HepG2 (cell line): ENCODE data around the gene PRPSAP1. TPM values are rescaled to one million over a fixed set of nuclear protein-coding genes. Genes with fewer than 3 reads are reported as not detected.
A peak's percentile ranks its signal among the peaks of the same experiment; 100 is the strongest.

Source experiments
- KDM2A ChIP-seq: sonication (generic); formaldehyde crosslinking; IDR thresholded peaks from 2 replicates; pipeline ENCODE4 v1.4.0; 2020; ENCODE audit warnings: low read depth, missing genetic modification reagents, borderline replicate concordance
- MBNL3 ChIP-seq: fragments of 250-450 bp; sonication (Bioruptor Pico); conservative IDR thresholded peaks from 2 replicates; pipeline ENCODE4 v1.8.0; 2022; ENCODE audit warnings: mild to moderate bottlenecking, inconsistent platforms
- NR0B2 ChIP-seq: sonication (generic); formaldehyde crosslinking; IDR thresholded peaks from 2 replicates; pipeline ENCODE4 v1.4.0; 2020; ENCODE audit warnings: mild to moderate bottlenecking, missing genetic modification reagents
- NR2F1 ChIP-seq, 2 experiments: fragments of 450-650 bp in 1 of 2; formaldehyde crosslinking in 1 of 2; IDR thresholded peaks; 2 replicates each; pipeline versions ENCODE4 v1.5.0 to v1.6.1; 2016 to 2020; ENCODE audit warnings: mild to moderate bottlenecking in 1 of 2, missing compliant biosample characterization in 1 of 2, missing genetic modification reagents in 1 of 2, moderate library complexity in 1 of 2
- TEF ChIP-seq: sonication (generic); formaldehyde crosslinking; IDR thresholded peaks from 2 replicates; pipeline ENCODE4 v1.5.0; 2020; ENCODE audit warnings: missing genetic modification reagents
- THAP9 ChIP-seq: sonication (generic); formaldehyde crosslinking; IDR thresholded peaks from 2 replicates; pipeline ENCODE4; 2020; ENCODE audit warnings: missing genetic modification reagents, mild to moderate bottlenecking, borderline replicate concordance
- ZBTB37 ChIP-seq: sonication (generic); formaldehyde crosslinking; IDR thresholded peaks from 2 replicates; pipeline ENCODE4 v1.4.0; 2020; ENCODE audit warnings: mild to moderate bottlenecking, missing genetic modification reagents
- ZNF225 ChIP-seq: sonication (generic); formaldehyde crosslinking; IDR thresholded peaks from 2 replicates; pipeline ENCODE4 v1.4.0; 2020; ENCODE audit warnings: mild to moderate bottlenecking, missing genetic modification reagents
- ZNF251 ChIP-seq: sonication (generic); formaldehyde crosslinking; IDR thresholded peaks from 2 replicates; pipeline ENCODE4 v1.9.0; 2021; ENCODE audit warnings: mild to moderate bottlenecking, missing genetic modification reagents
- ZNF260 ChIP-seq: sonication (generic); formaldehyde crosslinking; IDR thresholded peaks from 2 replicates; pipeline ENCODE4 v1.4.0; 2020; ENCODE audit warnings: missing genetic modification reagents, low read depth, mild to moderate bottlenecking, borderline replicate concordance
- ZNF276 ChIP-seq: sonication (generic); formaldehyde crosslinking; IDR thresholded peaks from 2 replicates; pipeline ENCODE4 v1.4.0; 2020; ENCODE audit warnings: mild to moderate bottlenecking, low read depth, missing genetic modification reagents
- ZNF431 ChIP-seq: sonication (generic); formaldehyde crosslinking; IDR thresholded peaks from 2 replicates; pipeline ENCODE4 v1.9.0; 2022; ENCODE audit warnings: missing genetic modification reagents, low read depth, mild to moderate bottlenecking, borderline replicate concordance
- ZNF44 ChIP-seq: sonication (generic); formaldehyde crosslinking; IDR thresholded peaks from 2 replicates; pipeline ENCODE4 v1.5.1; 2020; ENCODE audit warnings: mild to moderate bottlenecking, missing genetic modification reagents
- polyA plus RNA-seq, 8 experiments: library from polyadenylated mRNA; depleted of rRNA in 3 of 8; stranded (reverse) in 7 of 8; unstranded in 1 of 8; fragments of >200 nt; fragmentation: Illumina TruSeq in 4 of 8; extraction: Trizol in 4 of 8; gene quantifications; 2 replicates each; pipeline versions ENCODE4 v1.2.1 to v1.2.3, GENCODE V29; 2011 to 2016; ENCODE audit warnings: low read depth in 4 of 8, missing spikeins in 1 of 8, mixed read lengths in 1 of 8; ENCODE audit not compliant: insufficient read depth in 1 of 8
- total RNA-seq, 5 experiments: library from RNA; depleted of rRNA; stranded (reverse); fragments of >200 nt; fragmentation: Illumina TruSeq; extraction: Trizol; gene quantifications; 2 replicates each; pipeline ENCODE4 v1.2.3, GENCODE V29; 2016; ENCODE audit warnings: low read depth in 1 of 5
- TF ChIP-seq, protein P1 (sequence below): sonication (generic); formaldehyde crosslinking; IDR thresholded peaks from 2 replicates; pipeline ENCODE4 v1.5.0; 2020; ENCODE audit warnings: missing genetic modification reagents
- TF ChIP-seq, protein P2 (sequence below): sonication (generic); formaldehyde crosslinking; conservative IDR thresholded peaks from 2 replicates; pipeline ENCODE4 v1.4.0; 2020; ENCODE audit warnings: missing genetic modification reagents

PRPSAP1 gene
- total and polyA plus RNA-seq, 2 of the 13 experiments (the other 11 are each of a cell fraction or from before 2014, with no cell fraction given): 91.1 to 314 TPM

- peak; percentile 82 for TF ChIP-seq THAP9 (CRISPR knock-in tag)
- TF ChIP-seq, protein P1, sequence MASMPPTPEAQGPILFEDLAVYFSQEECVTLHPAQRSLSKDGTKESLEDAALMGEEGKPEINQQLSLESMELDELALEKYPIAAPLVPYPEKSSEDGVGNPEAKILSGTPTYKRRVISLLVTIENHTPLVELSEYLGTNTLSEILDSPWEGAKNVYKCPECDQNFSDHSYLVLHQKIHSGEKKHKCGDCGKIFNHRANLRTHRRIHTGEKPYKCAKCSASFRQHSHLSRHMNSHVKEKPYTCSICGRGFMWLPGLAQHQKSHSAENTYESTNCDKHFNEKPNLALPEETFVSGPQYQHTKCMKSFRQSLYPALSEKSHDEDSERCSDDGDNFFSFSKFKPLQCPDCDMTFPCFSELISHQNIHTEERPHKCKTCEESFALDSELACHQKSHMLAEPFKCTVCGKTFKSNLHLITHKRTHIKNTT (CRISPR knock-in tag): no peak
- TF ChIP-seq ZNF276 (CRISPR knock-in tag): peak; percentile 98
- peak; percentile 100 for TF ChIP-seq ZNF44 (CRISPR knock-in tag)
- TF ChIP-seq KDM2A (CRISPR knock-in tag): peak; percentile 95
- peak; percentile 23 to 57; a peak in 2 of 4 replicates for TF ChIP-seq NR2F1 (CRISPR knock-in tag; IDR thresholded peaks at IDR 0.05)
- peak; percentile 94 for TF ChIP-seq ZNF225 (CRISPR knock-in tag)
- peak; percentile 95 for TF ChIP-seq TEF (CRISPR knock-in tag)
- peak; percentile 93 for TF ChIP-seq ZNF431 (CRISPR knock-in tag)
- TF ChIP-seq ZBTB37 (CRISPR knock-in tag): no peak
- TF ChIP-seq NR0B2: peak; percentile 91
- TF ChIP-seq, protein P2, sequence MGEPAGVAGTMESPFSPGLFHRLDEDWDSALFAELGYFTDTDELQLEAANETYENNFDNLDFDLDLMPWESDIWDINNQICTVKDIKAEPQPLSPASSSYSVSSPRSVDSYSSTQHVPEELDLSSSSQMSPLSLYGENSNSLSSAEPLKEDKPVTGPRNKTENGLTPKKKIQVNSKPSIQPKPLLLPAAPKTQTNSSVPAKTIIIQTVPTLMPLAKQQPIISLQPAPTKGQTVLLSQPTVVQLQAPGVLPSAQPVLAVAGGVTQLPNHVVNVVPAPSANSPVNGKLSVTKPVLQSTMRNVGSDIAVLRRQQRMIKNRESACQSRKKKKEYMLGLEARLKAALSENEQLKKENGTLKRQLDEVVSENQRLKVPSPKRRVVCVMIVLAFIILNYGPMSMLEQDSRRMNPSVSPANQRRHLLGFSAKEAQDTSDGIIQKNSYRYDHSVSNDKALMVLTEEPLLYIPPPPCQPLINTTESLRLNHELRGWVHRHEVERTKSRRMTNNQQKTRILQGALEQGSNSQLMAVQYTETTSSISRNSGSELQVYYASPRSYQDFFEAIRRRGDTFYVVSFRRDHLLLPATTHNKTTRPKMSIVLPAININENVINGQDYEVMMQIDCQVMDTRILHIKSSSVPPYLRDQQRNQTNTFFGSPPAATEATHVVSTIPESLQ (CRISPR knock-in tag): peak; percentile 91; the same call in 1 of the 2 replicates
- no peak; the same call in 1 of the 2 replicates for TF ChIP-seq ZNF260 (CRISPR knock-in tag)
- TF ChIP-seq MBNL3: peak; percentile 91; the same call in 1 of the 2 replicates
- TF ChIP-seq ZNF251 (CRISPR knock-in tag): peak; percentile 97
Observed at GRCh38 chr17:76385892-76386786, 32.4 kb upstream of the PRPSAP1 start (continued).
